Brain pericyte (primary cell): ENCODE measurements around the gene URI1.
"Not testable (repeated sequence)": the region's sequence is repeated elsewhere in the genome, so short reads cannot be mapped to it uniquely, and the experiment has no call there.

Experiments
- DNase-seq: peaks from one replicate; pipeline ENCODE4 v3.0.0-alpha.2; 2012; ENCODE audit warnings: low read depth, low spot score

The URI1 gene, protein sequence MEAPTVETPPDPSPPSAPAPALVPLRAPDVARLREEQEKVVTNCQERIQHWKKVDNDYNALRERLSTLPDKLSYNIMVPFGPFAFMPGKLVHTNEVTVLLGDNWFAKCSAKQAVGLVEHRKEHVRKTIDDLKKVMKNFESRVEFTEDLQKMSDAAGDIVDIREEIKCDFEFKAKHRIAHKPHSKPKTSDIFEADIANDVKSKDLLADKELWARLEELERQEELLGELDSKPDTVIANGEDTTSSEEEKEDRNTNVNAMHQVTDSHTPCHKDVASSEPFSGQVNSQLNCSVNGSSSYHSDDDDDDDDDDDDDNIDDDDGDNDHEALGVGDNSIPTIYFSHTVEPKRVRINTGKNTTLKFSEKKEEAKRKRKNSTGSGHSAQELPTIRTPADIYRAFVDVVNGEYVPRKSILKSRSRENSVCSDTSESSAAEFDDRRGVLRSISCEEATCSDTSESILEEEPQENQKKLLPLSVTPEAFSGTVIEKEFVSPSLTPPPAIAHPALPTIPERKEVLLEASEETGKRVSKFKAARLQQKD

DNA sequence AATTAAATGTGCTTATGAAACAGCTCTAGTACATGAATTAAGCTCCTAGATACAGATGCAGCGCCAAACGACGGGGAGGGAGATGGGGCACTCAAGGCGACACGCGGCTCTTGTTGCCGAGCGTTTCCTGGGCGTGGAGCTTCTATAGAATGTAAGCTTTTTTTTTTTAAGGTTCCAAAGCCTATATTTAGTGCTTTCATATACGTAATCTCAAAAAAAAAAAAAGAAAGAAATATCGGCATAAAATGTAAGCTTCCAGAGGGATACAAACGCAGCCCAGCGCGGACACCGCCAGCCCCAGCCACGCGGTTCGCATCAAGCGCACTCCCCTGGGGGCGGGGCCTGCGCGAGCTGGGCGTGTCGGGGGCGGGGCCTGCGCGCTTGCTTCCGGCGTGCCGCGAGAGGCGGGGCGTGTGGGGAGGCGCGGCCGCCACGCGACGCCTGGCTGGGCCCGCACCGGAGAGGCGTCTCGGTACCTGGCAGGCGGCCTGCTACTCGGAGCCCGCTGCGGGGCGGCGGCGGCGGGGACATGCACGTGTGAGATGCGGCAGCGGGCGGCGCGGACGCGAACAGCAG lies at the start of gene URI1:
Gene URI1 (plus strand): TSS at position 412 of the 576 bp plus-strand sequence. CDS start 309 bp downstream, outside the sequence.
- DNase-seq: no peak

GRCh38 chr19:29893606-29894284 lies 48.3 kb upstream of the URI1 start:
- DNase-seq: no peak

GRCh38 chr19:29896802-29897201 lies 45.2 kb upstream of the URI1 start:
- DNase-seq: no peak

DNA sequence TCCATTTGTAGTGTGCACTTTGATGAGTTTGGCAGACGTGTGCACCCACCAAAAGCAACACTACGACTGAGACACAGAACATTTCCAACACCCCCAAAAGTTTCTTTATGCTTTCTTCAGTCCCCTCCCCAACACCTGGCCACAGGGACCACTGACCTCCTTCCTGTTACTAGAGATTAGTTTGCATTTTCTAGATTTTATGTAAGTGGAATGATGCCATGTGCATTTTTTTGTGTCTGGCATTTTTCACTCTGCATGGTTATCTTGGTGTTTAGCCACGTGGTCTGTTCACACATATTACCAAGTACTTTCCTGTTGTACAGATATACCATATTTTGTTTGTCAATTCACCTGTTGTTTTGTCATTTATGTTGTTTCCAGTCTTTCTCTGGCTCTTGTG lies 44.6 kb upstream of the URI1 start:
- no peak for DNase-seq

DNA sequence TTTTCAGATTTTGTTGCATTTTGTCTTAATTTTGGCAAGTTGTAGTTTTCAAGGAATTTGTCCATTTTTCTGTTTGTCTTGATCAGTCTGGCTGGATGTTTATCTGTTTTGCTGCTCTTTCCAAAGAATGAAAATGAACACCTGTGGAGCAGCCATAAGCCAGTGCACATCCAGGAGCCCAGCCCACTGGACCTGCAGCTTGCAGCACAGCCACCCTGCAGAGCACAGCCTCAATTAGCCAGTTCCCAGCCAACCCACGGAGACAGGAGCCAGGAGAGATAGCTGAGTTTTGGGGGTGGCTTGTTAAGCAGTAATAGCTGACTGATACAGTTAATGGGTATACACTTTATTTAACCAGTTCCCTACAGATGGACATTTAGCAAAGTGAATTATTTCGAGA lies 38.0 kb upstream of the URI1 start:
- no peak for DNase-seq

DNA sequence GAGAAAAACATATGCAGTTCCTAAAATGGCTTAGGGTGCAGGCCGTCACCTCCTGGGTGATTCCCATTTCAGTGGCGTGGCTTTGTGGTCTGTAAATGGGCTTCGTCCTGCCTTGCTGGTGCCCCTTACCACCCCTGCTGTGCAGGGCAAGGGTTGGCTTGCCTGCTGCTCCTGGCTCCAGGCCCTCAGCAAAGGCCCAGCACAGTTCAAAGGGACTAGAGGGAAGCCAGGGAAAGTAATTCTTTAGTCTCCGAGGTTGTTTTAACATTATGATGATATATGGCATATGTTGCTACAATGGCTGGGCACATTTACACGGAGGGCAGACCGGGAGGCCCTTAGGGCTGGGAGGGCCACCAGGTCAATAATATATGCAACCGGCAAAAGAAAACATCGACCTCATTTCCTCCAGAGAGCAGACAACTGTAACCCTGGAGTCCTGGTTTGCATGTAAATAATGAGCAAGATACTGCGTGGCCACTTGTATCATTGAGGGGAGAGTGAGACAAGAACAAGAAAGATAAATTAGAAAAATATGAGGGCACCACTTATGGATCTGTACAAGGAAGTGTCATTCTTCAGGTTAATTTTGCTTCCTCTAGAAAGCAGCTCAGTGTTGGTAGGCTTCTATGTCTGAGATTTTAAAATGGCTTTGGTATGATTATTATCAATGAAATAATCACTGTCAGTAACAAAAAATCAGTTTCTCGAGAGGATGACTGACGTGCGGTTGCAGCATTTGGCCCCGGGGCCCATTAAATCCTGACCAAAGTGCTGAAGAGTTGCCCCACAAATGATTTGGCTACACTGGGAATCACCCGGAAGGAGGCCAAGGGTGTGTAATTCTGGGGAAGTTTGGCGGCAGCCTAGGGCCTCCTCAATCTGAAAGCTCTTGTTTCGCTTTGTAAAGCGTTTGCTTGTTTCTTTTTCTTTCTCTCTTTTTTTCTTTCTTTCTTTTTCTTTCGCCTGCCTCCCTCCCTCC lies 32.8 kb upstream of the URI1 start:
- DNase-seq: no peak

GRCh38 chr19:29914933-29915332 lies 27.1 kb upstream of the URI1 start:
- DNase-seq: no peak

- DNase-seq: not testable (repeated sequence)
Measured at GRCh38 chr19:29915832-29916231, 26.2 kb upstream of the URI1 start.

DNA sequence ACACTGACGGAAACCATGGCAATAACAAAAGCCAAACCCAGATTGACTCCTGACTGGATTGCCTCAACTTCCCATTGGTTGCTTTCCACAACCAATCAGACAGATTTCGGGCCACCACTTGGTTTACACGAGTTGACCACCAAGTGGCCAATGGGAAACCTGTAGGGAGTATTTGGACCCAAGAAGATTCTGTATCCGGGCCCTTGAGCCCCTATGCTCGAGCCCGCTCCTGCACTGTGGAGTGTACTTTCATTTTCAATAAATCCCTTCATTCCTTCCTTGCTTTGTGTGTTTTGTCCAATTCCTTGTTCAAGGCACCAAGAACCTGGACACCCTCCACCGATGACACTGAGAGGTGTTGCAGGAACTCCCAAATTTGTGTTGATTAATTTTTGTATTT lies 24.1 kb upstream of the URI1 start:
- DNase-seq: no peak

- DNase-seq: no peak
Measured at GRCh38 chr19:29918891-29919290, 23.1 kb upstream of the URI1 start.

GRCh38 chr19:29922972-29923371 lies 19.1 kb upstream of the URI1 start:
- DNase-seq: no peak

- DNase-seq: no peak
Measured at GRCh38 chr19:29923653-29924052, 18.4 kb upstream of the URI1 start.

DNA sequence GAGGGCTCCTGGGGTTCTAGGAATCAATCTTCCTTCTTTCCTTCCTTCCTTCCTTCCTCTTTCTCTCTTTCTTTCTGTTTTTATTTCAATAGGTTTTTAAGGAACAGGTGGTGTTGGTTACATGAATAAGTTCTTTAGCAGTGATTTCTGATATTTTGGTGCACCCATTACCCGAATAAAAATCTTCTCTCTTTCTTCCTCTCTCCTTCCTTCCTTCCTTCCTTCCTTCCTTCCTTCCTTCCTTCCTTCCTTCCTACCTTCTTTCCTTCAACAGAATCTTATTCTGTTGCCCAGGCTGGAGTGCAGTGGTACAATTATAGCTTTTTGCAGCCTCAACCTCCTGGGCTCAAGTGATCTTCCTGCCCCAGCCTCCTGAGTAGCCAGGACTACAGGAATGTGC lies 16.0 kb upstream of the URI1 start:
- DNase-seq: no peak

GRCh38 chr19:29926801-29927200 lies 15.2 kb upstream of the URI1 start:
- no peak for DNase-seq

DNA sequence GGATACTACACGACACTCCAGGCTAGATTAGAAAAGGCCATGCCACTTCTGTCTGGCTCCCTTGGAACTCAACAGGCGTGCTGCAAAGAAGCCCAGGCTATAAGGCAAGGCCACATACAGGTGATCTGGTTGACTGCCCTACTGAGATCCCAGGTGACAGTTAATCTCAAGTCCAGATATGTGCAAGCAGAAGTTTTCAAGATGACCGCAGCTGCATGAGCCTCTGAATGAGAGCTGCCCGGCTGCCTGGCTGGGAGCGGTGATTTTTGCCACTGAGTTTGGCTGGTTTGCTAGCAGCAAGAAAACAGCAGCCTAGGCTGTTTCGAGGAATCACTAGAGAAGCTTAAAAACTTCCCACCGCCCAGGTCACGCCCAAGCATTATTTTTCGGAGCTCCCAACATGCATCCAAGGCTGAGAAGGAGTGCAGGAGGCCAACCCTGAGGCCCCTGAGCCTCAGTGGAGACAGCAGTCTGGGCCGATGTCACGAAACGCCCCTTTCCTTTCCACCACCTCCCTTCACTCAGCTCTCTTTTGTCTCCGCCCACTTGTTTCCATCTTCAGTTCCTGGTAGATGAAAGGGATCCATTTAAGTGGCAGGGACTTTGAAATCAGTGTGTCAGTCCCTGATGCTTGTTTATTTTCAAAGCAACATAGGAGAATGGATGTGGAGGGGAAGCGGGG lies 14.0 kb upstream of the URI1 start:
- no peak for DNase-seq

DNA sequence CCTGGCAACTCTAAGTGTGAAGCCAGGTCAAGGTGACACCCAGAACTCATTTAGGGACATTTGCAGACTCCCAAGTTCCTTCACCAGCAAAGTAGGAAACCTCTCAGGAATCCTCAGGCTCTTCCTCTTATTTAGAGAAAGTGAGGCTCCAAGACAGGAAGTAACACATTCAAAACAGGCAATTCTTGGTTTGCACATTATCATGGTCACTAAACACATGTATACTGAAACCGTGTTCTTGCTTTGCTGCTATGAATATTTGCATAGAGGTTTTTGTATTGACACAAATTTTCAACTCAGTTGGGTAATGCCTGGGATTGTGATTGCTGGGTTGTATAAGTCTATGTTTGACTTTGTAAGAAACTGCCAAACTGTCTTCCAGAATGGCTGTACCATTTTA lies 13.2 kb upstream of the URI1 start:
- no peak for DNase-seq

- DNase-seq: no peak
Measured at GRCh38 chr19:29934257-29934656, 7.8 kb upstream of the URI1 start.

DNA sequence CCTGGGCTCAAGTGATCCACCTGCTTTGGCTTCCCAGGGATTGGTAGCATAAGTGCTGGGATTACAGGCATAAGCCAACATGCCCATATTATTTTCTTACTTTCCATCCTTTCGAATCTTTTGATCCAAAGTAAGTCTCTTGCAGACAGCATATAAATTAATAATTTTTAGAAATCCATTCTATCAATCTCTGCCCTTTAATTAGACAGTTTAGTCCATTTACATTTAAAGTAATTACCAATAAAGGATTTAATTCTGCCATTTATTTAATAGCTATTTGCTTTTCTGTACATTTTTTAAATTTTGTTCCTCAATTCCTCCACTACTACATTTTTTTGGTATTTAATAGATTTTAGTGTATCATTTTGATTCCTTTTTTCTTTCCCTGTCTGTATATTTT lies 7.3 kb upstream of the URI1 start:
- no peak for DNase-seq

GRCh38 chr19:29936409-29936808 lies 5.6 kb upstream of the URI1 start:
- DNase-seq: no peak

DNA sequence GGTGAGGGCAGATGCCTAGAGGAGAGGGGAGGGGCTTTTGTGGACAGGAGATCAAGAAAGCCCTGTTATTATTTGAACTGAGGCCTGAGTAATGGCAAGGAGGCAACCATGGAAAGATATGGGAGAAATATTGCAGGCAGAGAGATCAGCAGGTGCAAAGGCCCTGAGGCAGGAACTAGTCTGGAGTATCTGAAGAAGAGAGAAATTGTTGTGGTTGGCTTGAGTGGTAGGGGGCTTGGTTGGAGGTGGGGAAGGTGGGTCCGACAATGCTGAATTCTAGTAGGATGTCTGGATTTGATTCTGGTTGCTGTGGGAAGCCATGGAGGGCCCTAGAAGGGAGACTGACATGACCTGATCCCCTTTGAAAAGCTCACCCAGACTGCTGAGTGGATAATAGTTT lies 2.4 kb upstream of the URI1 start:
- DNase-seq: no peak
